Fibroblast of skin of scalp (primary cell): Measurements from ENCODE around the gene PLEKHJ1.
A peak's percentile ranks its signal among the peaks of the same experiment; 100 is the strongest.
"Not testable (repeated sequence)": the region's sequence is repeated elsewhere in the genome, so short reads cannot be mapped to it uniquely, and the experiment has no call there.

Experiments used
- DNase-seq: peaks from one replicate; pipeline ENCODE4 v3.0.0-alpha.2; 2013

PLEKHJ1 gene

GRCh38 chr19:2219726-2220125 is 16.4 kb downstream of the PLEKHJ1 start:
- no peak for DNase-seq

GRCh38 chr19:2217591-2217990 is 18.5 kb downstream of the PLEKHJ1 start:
- DNase-seq, result no peak

- no peak for DNase-seq
Measured at GRCh38 chr19:2216361-2217225, 19.5 kb downstream of the PLEKHJ1 start.

GRCh38 chr19:2215281-2215751 is 20.8 kb downstream of the PLEKHJ1 start:
- DNase-seq, result no peak

- no peak for DNase-seq
Measured at GRCh38 chr19:2214251-2214650, 21.9 kb downstream of the PLEKHJ1 start.

- DNase-seq, result no peak
Measured at GRCh38 chr19:2213799-2214198, 22.3 kb downstream of the PLEKHJ1 start.

- DNase-seq, result no peak
Measured at GRCh38 chr19:2212861-2213711, 23.0 kb downstream of the PLEKHJ1 start.

GRCh38 chr19:2210987-2211740 is 25.0 kb downstream of the PLEKHJ1 start:
- no peak for DNase-seq

- DNase-seq, result no peak
Measured at GRCh38 chr19:2210206-2210605, 25.9 kb downstream of the PLEKHJ1 start.

- DNase-seq, result no peak
Measured at GRCh38 chr19:2209408-2209807, 26.7 kb downstream of the PLEKHJ1 start.

- no peak for DNase-seq
Measured at GRCh38 chr19:2208975-2209374, 27.2 kb downstream of the PLEKHJ1 start.

- DNase-seq, result peak; percentile 89
Measured at GRCh38 chr19:2207991-2208860, 27.9 kb downstream of the PLEKHJ1 start.

- DNase-seq, result no peak
Measured at GRCh38 chr19:2207008-2207407, 29.1 kb downstream of the PLEKHJ1 start.

GRCh38 chr19:2202366-2202765 is 33.8 kb downstream of the PLEKHJ1 start:
- DNase-seq, result no peak

- no peak for DNase-seq
Measured at GRCh38 chr19:2201473-2202148, 34.5 kb downstream of the PLEKHJ1 start.

- DNase-seq, result not testable (repeated sequence)
Measured at GRCh38 chr19:2200624-2201294, 35.4 kb downstream of the PLEKHJ1 start.

- no peak for DNase-seq
Measured at GRCh38 chr19:2199861-2200623, 36.1 kb downstream of the PLEKHJ1 start.

- no peak for DNase-seq
Measured at GRCh38 chr19:2199215-2199614, 36.9 kb downstream of the PLEKHJ1 start.

GRCh38 chr19:2198317-2198716 is 37.8 kb downstream of the PLEKHJ1 start:
- DNase-seq, result no peak

- no peak for DNase-seq
Measured at GRCh38 chr19:2197270-2197669, 38.9 kb downstream of the PLEKHJ1 start.
